Stimulated activated CD4-positive, alpha-beta T cell treated with anti-CD3 and anti-CD28 coated beads, Interleukin-4, amount 100 ng/mL, for 24 hours (primary cell): ENCODE measurements around the gene EPHB2.

Source experiments
- DNase-seq: peaks from one replicate; pipeline ENCODE4 v3.0.0-alpha.2; 2020

Gene EPHB2

DNA sequence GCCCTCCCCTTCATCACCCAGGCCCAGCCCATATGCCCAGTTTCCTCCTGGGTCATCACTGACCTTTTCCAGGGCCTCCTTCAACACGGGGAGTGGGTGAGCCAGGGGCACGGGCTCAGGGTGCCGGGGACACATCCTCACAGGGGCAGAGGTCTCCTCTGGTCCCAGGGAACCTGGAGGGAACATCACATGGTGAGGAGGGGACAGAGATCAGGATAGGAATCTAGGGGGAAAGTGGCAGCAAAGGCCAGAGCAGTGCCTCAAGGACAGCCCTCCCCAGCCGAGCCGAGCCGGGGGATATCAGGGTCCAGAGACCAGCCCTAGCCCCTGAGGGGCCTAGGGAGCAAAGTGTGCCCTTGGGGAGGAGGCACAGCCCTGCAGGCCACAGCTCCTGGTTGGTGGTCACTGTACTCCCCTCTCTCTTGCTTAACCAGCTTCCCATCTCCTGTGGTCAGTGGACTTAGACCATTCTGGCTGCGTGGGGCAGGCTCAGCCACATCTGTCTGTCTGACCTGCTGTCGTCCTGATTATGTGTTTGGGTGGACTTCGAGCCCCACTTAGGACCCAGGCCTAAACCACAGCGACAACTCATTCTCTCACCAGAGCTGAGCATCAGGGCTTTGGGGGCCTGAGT is 252.5 kb downstream of the EPHB2 start:
- no peak for DNase-seq

DNA sequence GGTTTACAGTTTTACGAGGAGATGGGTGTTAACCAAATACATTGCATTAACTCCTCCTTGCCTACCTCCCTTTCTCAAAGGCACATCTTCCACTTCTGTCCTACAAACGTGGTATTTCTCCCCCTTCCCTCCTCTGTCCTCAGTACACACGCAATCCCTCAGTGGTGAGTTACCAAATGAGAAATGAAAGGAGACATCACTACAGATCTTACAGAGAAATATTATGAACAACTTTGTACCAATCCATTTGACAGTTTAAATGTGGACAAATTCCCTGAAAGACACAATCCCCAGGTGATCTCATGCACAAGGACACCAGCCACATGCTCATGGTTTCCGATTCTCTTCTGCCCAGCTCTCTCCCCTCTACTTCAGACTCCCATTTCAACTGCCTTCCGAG is 255.7 kb downstream of the EPHB2 start:
- DNase-seq, result no peak

DNA sequence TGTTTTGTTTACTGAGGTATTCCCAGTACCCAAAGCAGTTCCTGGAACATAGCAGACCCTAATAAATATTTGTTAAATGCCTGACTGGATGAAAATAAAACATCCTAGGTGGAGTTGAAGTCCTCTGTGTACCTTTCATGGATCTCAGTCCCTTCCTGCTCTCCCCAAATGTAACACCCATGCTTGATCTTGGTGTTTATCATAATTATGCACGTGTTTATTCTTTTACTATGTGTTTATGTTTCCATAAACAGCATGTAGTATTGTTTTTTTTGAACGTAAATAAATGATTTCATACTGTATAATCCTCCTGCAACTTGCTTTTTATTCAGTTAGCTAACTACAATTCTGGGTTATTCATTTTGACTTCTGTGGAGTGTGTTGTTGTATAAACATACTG is 257.2 kb downstream of the EPHB2 start:
- DNase-seq, result no peak

- DNase-seq, result no peak
These were observed 258.7 kb downstream of the EPHB2 start for GRCh38 chr1:22969304-22969709.

GRCh38 chr1:22970096-22970495 is 259.5 kb downstream of the EPHB2 start:
- no peak for DNase-seq
